HepG2 (cell line): Measurements from ENCODE around the gene MFF. TPM values are rescaled to one million over a fixed set of nuclear protein-coding genes. Genes with fewer than 3 reads are reported as not detected.

Experiments
- BCL3 ChIP-seq: sonication (generic); formaldehyde crosslinking; IDR thresholded peaks from 2 replicates; pipeline ENCODE4 v1.5.1; 2020; ENCODE audit warnings: mild to moderate bottlenecking, missing genetic modification reagents, moderate library complexity
- CBFB ChIP-seq: sonication (generic); formaldehyde crosslinking; IDR thresholded peaks from 2 replicates; pipeline ENCODE4 v1.4.0; 2020; ENCODE audit warnings: missing genetic modification reagents
- CBX1 ChIP-seq: IDR thresholded peaks from one replicate; pipeline ENCODE4 v1.6.1; 2016; ENCODE audit warnings: antibody characterized with exemption, low read depth
- FOXK2 ChIP-seq: fragments of 450-650 bp; IDR thresholded peaks from 2 replicates; pipeline ENCODE4 v1.6.1; 2016
- GFI1 ChIP-seq: sonication (generic); formaldehyde crosslinking; IDR thresholded peaks from 2 replicates; pipeline ENCODE4 v1.5.0; 2020; ENCODE audit warnings: missing genetic modification reagents, mild to moderate bottlenecking, borderline replicate concordance
- HBP1 ChIP-seq: IDR thresholded peaks from 2 replicates; pipeline ENCODE4 v1.6.1; 2016; ENCODE audit warnings: low read depth, control low read depth
- KLF13 ChIP-seq: sonication (generic); formaldehyde crosslinking; IDR thresholded peaks from 2 replicates; pipeline ENCODE4 v1.4.0; 2020; ENCODE audit warnings: mild to moderate bottlenecking, missing genetic modification reagents
- LRRFIP1 ChIP-seq: sonication (generic); formaldehyde crosslinking; conservative IDR thresholded peaks from 2 replicates; pipeline ENCODE4 v1.4.0; 2020; ENCODE audit warnings: missing genetic modification reagents
- MAFF ChIP-seq: IDR thresholded peaks from 2 replicates; pipeline ENCODE4 v1.6.1; 2011; ENCODE audit warnings: low read depth, low read length, improper control_type of control experiment
- MAX ChIP-seq: IDR thresholded peaks from 2 replicates; pipeline ENCODE4 v1.6.1; 2012; ENCODE audit warnings: inconsistent platforms
- NFIB ChIP-seq: sonication (generic); formaldehyde crosslinking; IDR thresholded peaks from 2 replicates; pipeline ENCODE4 v1.9.0; 2021; ENCODE audit warnings: missing genetic modification reagents, mild to moderate bottlenecking, borderline replicate concordance
- NFKBIZ ChIP-seq: IDR thresholded peaks from 2 replicates; pipeline ENCODE4 v1.6.1; 2018; ENCODE audit warnings: missing genetic modification reagents, missing compliant biosample characterization
- NR2F1 ChIP-seq, 2 experiments: fragments of 450-650 bp in 1 of 2; formaldehyde crosslinking in 1 of 2; IDR thresholded peaks; 2 replicates each; pipeline versions ENCODE4 v1.5.0 to v1.6.1; 2016 to 2020; ENCODE audit warnings: mild to moderate bottlenecking in 1 of 2, missing compliant biosample characterization in 1 of 2, missing genetic modification reagents in 1 of 2, moderate library complexity in 1 of 2
- SOX6 ChIP-seq, 2 experiments: fragments of 450-650 bp in 1 of 2; sonication (generic) in 1 of 2; formaldehyde crosslinking in 1 of 2; IDR thresholded peaks; 2 replicates each; pipeline versions ENCODE4 v1.4.0 to v1.6.1; 2017 to 2020; ENCODE audit warnings: antibody characterized with exemption in 1 of 2, mild to moderate bottlenecking in 1 of 2, missing genetic modification reagents in 1 of 2
- TOPORS ChIP-seq: sonication (generic); formaldehyde crosslinking; IDR thresholded peaks from 2 replicates; pipeline ENCODE4 v1.8.0; 2023; ENCODE audit warnings: mild to moderate bottlenecking, missing genetic modification reagents
- XBP1 ChIP-seq: sonication (generic); formaldehyde crosslinking; IDR thresholded peaks from 2 replicates; pipeline ENCODE4 v1.5.0; 2020; ENCODE audit warnings: missing genetic modification reagents
- ZBTB44 ChIP-seq: sonication (generic); formaldehyde crosslinking; IDR thresholded peaks from 2 replicates; pipeline ENCODE4 v1.4.0; 2020; ENCODE audit warnings: missing genetic modification reagents
- ZEB1 ChIP-seq: IDR thresholded peaks from 2 replicates; pipeline ENCODE4 v1.6.1; 2012; ENCODE audit warnings: mild to moderate bottlenecking, low read depth, inconsistent platforms; ENCODE audit not compliant: insufficient replicate concordance
- ZNF225 ChIP-seq: sonication (generic); formaldehyde crosslinking; IDR thresholded peaks from 2 replicates; pipeline ENCODE4 v1.4.0; 2020; ENCODE audit warnings: mild to moderate bottlenecking, missing genetic modification reagents
- ZNF232 ChIP-seq: sonication (generic); formaldehyde crosslinking; IDR thresholded peaks from 2 replicates; pipeline ENCODE4 v1.4.0; 2020; ENCODE audit warnings: missing genetic modification reagents, borderline replicate concordance
- ZNF333 ChIP-seq: sonication (generic); formaldehyde crosslinking; IDR thresholded peaks from 2 replicates; pipeline ENCODE4 v1.4.0; 2020; ENCODE audit warnings: mild to moderate bottlenecking, missing genetic modification reagents, borderline replicate concordance
- ZNF367 ChIP-seq: sonication (generic); formaldehyde crosslinking; IDR thresholded peaks from 2 replicates; pipeline ENCODE4 v1.4.0; 2020; ENCODE audit warnings: missing genetic modification reagents, borderline replicate concordance
- ZNF569 ChIP-seq: sonication (generic); formaldehyde crosslinking; IDR thresholded peaks from 2 replicates; pipeline ENCODE4 v1.5.0; 2020; ENCODE audit warnings: mild to moderate bottlenecking, missing genetic modification reagents, moderate library complexity, borderline replicate concordance
- ZNF644 ChIP-seq: IDR thresholded peaks from 2 replicates; pipeline ENCODE4 v1.6.1; 2016; ENCODE audit warnings: low read depth
- ZNF674 ChIP-seq: sonication (generic); formaldehyde crosslinking; IDR thresholded peaks from 2 replicates; pipeline ENCODE4 v1.5.0; 2020; ENCODE audit warnings: low read depth, mild to moderate bottlenecking, missing genetic modification reagents
- ZNF713 ChIP-seq: sonication (generic); formaldehyde crosslinking; IDR thresholded peaks from 2 replicates; pipeline ENCODE4 v1.4.0; 2020; ENCODE audit warnings: mild to moderate bottlenecking, missing genetic modification reagents
- polyA plus RNA-seq, 8 experiments: library from polyadenylated mRNA; depleted of rRNA in 3 of 8; stranded (reverse) in 7 of 8; unstranded in 1 of 8; fragments of >200 nt; fragmentation: Illumina TruSeq in 4 of 8; extraction: Trizol in 4 of 8; gene quantifications; 2 replicates each; pipeline versions ENCODE4 v1.2.1 to v1.2.3, GENCODE V29; 2011 to 2016; ENCODE audit warnings: low read depth in 4 of 8, missing spikeins in 1 of 8, mixed read lengths in 1 of 8; ENCODE audit not compliant: insufficient read depth in 1 of 8
- total RNA-seq, 5 experiments: library from RNA; depleted of rRNA; stranded (reverse); fragments of >200 nt; fragmentation: Illumina TruSeq; extraction: Trizol; gene quantifications; 2 replicates each; pipeline ENCODE4 v1.2.3, GENCODE V29; 2016; ENCODE audit warnings: low read depth in 1 of 5

MFF gene
- total and polyA plus RNA-seq, 2 of the 13 experiments (the other 11 are each of a cell fraction or from before 2014, with no cell fraction given): 81.9 to 156 TPM

GRCh38 chr2:227295806-227296205 is 29.2 kb upstream of the MFF start (continued):
- TF ChIP-seq TOPORS (CRISPR knock-in tag): no peak
- TF ChIP-seq MAX: peak; percentile 63
- peak; percentile 33; the same call in 1 of the 2 replicates for TF ChIP-seq GFI1 (CRISPR knock-in tag)
- no peak for TF ChIP-seq CBX1
- no peak for TF ChIP-seq NR2F1 (CRISPR knock-in tag; IDR thresholded peaks at IDR 0.05)
- no peak for TF ChIP-seq SOX6 (IDR thresholded peaks at IDR 0.05)
- peak; percentile 62 for TF ChIP-seq SOX6 (CRISPR knock-in tag; IDR thresholded peaks at IDR 0.05)
- TF ChIP-seq ZNF367 (CRISPR knock-in tag): no peak
- TF ChIP-seq ZNF713 (CRISPR knock-in tag): no peak
- no peak for TF ChIP-seq LRRFIP1 (CRISPR knock-in tag)
- TF ChIP-seq ZNF333 (CRISPR knock-in tag): no peak
- no peak for TF ChIP-seq ZBTB44 (CRISPR knock-in tag)
- no peak for TF ChIP-seq KLF13
- peak; percentile 31 for TF ChIP-seq ZEB1
- no peak for TF ChIP-seq NFIB (CRISPR knock-in tag)
- no peak for TF ChIP-seq ZNF569 (CRISPR knock-in tag)
- peak; percentile 6; the same call in 1 of the 2 replicates for TF ChIP-seq ZNF644
- no peak for TF ChIP-seq MAFF
- TF ChIP-seq FOXK2: no peak
- no peak for TF ChIP-seq ZNF225 (CRISPR knock-in tag)
- TF ChIP-seq HBP1 (CRISPR knock-in tag): no peak
- TF ChIP-seq ZNF674 (CRISPR knock-in tag): no peak
- TF ChIP-seq CBFB: no peak
- TF ChIP-seq ZNF232 (CRISPR knock-in tag): no peak
- TF ChIP-seq XBP1 (CRISPR knock-in tag): no peak
- TF ChIP-seq BCL3 (CRISPR knock-in tag): no peak
- TF ChIP-seq NFKBIZ (CRISPR knock-in tag): no peak
